D341Med (cell line): ENCODE data around the gene GIPC2.
"Not testable (repeated sequence)": the region's sequence is repeated elsewhere in the genome, so short reads cannot be mapped to it uniquely, and the experiment has no call there.

Experiments used
- DNase-seq: peaks from one replicate; pipeline ENCODE4 v3.0.0; 2012; ENCODE audit warnings: low spot score

GIPC2 gene, protein sequence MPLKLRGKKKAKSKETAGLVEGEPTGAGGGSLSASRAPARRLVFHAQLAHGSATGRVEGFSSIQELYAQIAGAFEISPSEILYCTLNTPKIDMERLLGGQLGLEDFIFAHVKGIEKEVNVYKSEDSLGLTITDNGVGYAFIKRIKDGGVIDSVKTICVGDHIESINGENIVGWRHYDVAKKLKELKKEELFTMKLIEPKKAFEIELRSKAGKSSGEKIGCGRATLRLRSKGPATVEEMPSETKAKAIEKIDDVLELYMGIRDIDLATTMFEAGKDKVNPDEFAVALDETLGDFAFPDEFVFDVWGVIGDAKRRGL

DNA sequence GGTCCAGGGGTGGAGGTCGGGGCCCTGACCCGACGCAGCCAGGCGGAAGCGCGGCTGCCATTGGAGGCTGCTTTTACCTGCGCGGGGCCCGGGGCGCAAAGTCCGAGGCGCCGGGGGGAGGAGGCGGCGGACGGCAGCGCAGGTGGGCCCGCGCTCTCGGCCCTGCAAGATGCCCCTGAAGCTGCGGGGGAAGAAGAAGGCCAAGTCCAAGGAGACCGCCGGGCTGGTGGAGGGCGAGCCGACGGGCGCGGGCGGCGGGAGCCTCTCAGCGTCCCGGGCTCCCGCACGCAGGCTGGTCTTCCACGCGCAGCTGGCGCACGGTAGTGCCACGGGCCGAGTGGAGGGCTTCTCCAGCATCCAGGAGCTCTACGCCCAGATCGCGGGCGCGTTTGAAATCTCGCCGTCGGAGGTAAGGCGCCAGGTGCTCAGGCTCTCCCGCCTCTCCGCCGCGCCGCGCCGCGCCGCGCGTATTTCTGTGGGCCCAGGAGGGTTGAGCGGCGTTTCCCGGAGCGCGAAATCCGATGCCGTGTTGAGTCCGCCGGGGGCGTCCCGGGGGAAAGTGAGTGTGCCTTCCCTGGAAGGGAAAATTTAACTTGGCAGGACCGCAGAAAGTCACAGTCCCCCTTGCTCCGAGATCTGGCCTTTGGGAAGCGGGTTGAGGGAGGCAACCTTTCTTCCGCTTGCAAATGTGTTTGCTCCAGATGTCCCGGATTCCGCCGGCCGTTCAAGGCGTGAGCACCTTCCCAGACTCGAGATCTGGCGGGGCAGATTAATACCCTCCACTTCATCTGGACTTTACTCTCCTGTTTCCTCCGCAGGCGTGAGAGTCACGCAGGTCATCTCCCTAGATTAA lies at the start of gene GIPC2:
Gene GIPC2 (plus strand): TSS at position 41 of the 853 bp plus-strand sequence. CDS start 129 bp downstream, at position 170.
- peak; percentile 25 for DNase-seq

GRCh38 chr1:77996734-77997133 lies 49.0 kb upstream of the GIPC2 start:
- DNase-seq: no peak

DNA sequence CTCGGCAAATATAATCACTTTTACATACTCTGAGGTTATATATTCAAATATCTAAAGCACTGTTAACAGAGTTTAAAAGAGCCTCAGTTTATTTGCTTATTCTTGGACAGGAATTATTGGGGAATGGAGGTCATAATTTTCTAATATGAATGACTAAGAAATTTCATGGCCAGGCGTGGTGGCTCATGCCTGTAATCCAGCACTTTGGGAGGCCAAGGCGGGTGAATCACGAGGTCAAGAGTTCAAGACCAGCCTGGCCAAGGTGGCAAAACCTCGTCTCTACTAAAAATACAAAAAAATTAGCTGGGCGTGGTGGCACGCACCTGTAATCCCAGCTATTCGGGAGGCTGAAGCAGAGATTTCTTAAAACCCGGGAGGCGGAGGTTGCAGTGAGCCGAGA lies 45.2 kb upstream of the GIPC2 start:
- not testable (repeated sequence) for DNase-seq

- DNase-seq: no peak
These were observed 42.6 kb upstream of the GIPC2 start for GRCh38 chr1:78003070-78003746.

DNA sequence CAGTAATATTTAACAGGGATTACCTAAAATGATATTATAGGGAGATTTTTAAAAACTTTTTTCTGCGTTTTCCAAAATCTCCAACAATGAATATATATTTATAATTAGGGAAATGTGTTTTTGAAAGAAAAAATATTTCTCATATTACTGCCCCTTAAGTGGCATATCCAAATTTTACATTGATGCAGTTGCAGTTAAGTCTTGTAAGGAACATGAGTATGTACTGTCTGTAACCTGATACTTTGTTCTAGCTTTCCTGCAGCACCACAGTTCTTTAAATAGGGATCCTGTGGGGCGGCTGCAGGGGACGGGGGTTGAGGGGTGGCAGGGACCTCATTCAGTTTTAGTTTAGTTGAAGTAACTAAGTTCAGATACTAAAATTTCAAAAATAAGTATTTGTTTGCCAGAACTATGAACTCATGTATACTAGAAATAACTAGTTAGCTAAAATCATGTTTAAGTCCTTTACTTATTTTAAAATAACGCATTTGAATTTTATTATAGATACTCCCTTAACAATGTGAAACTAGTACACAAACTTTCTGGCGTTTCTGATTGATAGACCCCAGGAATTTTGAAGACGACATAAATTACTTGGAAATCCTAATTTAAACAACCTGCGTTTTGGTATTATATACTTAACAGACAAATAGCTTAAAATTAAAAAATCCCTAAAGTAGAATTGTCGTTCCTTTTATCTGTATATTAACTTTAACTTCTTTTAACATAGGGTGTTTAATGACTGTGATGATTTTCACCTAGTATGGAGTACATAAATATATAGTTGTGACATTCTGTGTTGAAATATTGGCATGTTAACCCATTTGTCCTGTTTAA lies 41.7 kb upstream of the GIPC2 start:
- DNase-seq: peak; percentile 54

DNA sequence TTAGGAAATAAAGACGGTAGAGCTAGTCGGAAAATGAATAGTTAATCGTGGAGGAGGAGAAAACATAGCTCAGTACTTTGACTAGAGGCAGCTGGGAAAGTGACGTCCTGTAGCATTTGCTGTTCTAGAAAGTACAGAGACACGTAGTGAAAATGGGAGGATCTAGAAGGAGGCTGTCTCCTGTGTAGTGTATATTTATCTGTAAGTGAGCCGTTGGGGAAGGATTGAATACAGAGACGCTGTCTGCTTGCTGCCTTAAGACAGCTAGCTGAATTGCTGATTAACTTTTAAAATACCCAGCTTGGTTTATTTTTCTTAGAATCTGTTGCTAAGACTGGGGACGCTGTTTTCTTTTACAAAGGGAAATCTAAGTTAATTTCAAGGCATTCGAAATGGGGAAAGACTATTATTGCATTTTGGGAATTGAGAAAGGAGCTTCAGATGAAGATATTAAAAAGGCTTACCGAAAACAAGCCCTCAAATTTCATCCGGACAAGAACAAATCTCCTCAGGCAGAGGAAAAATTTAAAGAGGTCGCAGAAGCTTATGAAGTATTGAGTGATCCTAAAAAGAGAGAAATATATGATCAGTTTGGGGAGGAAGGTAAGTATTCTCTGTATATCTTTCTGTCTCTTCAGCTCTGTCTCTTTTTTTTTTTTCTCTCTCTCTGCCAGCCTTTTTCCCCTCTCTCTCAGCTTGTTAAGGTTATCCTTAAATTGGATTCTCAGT lies 40.9 kb upstream of the GIPC2 start, which contains the start of gene DNAJB4:
Gene DNAJB4 (plus strand): TSS at position 221 of the 729 bp plus-strand sequence. CDS start 172 bp downstream, at position 393.
- peak; percentile 61 for DNase-seq

- DNase-seq: no peak
These were observed 40.4 kb upstream of the GIPC2 start for GRCh38 chr1:78005448-78005722.

DNA sequence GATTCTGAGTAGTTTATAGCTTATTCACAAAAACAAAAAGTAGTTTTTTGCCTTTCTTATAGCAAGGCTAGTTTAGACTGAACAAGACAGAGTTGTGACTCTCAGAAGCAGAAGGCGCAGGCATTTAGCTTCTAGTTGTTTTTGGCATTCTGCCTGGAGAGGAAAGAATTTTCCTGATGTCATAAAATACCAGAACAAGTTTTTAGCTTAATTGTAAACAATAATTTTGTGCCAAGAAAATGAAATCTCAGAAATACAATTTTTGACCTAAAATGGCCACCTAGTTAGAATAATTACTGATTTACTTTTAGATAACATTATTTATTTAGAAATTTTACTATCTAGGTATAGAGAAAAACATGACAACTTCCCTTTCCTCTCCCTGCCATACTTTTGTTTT lies 40.0 kb upstream of the GIPC2 start:
- no peak for DNase-seq

GRCh38 chr1:78006521-78006920 lies 39.2 kb upstream of the GIPC2 start:
- DNase-seq: no peak

- no peak for DNase-seq
These were observed 38.0 kb upstream of the GIPC2 start for GRCh38 chr1:78007677-78008341.

GRCh38 chr1:78009276-78009675 lies 36.5 kb upstream of the GIPC2 start:
- no peak for DNase-seq

GRCh38 chr1:78009836-78010235 lies 35.9 kb upstream of the GIPC2 start:
- DNase-seq: no peak

- no peak for DNase-seq
These were observed 34.7 kb upstream of the GIPC2 start for GRCh38 chr1:78011050-78011449.

DNA sequence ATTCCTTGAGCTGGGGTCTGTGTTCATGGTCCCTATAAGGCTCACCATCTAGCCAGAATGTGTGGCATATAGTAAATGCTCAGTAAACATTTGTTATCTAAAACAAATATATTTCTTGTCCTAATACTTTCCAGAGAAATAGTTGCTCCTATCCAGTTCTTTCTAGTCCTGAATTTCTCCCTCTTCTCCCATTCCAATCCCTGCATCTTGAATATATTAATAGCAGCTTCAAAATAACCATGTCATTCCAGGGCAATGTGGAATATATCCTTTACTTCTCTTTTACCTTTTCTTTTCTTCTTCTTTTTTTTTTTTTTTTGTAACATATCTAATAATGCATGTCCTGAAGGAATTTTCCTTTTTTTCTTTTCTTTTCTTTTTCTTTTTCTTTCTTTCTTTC lies 30.6 kb upstream of the GIPC2 start:
- no peak for DNase-seq

DNA sequence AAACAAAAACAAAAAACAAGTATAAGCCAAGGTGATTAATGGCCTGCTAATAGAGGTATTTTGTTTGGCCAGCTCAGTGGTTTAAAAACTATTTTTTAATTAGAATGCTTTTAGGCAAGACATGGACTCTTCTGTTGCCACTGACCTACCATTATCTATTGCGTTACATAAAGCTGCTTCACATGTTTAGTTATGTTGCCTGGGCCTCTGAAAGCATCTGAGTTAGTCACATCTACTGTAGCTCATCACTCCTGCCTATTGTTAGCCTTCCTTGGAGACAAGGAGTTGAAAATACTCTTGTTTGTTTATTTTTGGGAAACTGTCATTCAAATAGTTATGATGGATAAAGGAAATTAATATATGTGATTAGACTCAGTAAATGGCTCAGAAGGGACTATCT lies 26.7 kb upstream of the GIPC2 start:
- DNase-seq: no peak

DNA sequence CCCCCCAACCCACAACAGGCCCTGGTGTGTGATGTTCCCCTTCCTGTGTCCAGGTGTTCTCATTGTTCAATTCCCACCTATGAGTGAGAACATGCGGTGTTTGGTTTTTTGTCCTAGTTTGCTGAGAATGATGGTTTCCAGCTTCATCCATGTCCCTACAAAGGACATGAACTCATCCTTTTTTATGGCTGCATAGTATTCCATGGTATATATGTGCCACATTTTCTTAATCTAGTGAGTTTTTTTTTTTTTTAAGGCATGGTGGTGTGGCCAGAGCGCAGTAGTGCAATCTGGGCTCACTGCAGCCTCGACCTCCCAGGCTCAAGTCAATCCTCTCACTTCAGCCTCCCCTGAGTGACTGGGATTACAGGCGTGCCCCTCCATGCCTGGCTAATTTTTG lies 24.6 kb upstream of the GIPC2 start:
- DNase-seq: not testable (repeated sequence)

GRCh38 chr1:78029793-78030192 lies 16.0 kb upstream of the GIPC2 start:
- no peak for DNase-seq

DNA sequence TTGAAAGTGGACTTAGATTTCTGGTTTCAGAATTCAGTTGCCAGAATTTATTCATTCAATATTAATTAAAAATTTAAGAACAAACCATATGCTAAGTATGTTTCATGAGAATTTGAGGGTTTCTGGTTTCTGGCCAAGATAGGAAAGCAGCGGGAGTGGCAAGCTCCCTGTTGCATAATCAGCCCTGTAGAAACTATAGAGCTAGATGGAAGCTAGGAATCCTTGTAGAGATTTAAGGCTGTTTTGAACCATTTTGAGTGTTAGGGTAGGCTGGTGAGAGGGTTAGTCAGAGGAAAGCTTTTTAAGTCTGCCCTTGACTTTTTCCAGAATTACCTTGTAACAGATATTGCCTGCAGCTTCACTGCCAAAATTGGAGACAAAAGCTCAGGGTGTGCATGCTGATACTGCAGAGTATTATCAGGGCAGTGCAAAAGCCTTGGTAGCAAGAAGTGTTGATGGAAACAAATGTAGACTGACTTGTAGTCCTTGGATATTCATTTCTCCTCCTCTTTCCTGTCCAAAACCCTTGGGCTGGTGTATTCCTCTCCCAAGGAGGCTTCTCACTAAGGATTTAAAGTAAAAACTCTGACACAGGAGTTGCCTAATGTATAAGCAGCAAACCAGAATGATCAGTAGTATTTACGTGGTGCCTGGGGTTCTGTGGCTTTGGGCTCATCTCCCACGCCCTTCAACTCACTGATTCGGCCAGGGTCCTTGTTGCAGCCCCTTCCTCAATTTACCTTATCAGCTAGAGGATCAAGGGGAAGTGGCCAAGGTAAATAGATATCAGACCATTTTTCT lies 12.6 kb upstream of the GIPC2 start:
- DNase-seq: no peak

GRCh38 chr1:78033797-78034172 lies 12.0 kb upstream of the GIPC2 start:
- no peak for DNase-seq

- DNase-seq: no peak
These were observed 10.6 kb upstream of the GIPC2 start for GRCh38 chr1:78035121-78035520.
